Superior temporal gyrus (tissue), 1 donor: Measurements from ENCODE around the gene JPH2.

Experiments used
- DNase-seq: peaks from one replicate; pipeline ENCODE4 v3.0.0-alpha.2; 2016; ENCODE audit errors: extremely low spot score

JPH2 gene

DNA sequence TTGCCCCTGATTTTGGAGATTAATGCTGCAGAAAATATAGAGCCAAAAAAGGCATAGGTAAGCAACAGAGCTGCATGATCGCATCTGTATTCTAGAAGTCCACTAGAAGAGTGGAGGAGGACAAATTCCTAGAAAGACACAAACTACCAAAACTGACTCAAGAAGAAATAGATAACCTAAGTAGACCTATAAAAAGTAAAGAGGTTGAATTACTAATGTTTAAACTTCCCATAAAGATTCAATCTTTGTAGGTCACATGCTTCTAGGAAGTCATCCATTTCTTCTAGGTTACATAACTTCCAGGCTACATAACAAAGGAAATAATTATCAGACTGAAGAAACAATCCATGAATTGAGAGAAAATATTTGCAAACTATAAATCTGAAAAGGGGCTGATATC lies 84.4 kb downstream of the JPH2 start:
- no peak for DNase-seq

DNA sequence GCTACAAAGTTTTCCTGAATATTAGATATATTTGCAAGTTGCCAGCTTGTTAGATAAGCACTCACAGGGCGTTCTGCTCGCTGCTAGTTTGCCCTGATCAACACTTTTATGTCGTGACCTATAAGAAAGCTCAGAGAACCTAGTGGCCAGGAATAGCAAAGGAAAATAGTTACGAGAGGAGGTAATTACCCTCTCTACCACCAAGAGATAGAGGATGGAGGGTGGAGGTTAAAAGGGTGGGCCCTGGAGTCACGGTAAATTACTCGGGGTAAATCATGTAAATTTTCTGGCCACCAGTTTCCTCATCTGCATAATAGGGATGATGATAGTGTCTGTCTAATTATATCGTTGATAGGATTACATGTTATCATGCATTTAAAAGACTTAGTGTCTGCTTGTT lies 87.2 kb downstream of the JPH2 start:
- DNase-seq = no peak

DNA sequence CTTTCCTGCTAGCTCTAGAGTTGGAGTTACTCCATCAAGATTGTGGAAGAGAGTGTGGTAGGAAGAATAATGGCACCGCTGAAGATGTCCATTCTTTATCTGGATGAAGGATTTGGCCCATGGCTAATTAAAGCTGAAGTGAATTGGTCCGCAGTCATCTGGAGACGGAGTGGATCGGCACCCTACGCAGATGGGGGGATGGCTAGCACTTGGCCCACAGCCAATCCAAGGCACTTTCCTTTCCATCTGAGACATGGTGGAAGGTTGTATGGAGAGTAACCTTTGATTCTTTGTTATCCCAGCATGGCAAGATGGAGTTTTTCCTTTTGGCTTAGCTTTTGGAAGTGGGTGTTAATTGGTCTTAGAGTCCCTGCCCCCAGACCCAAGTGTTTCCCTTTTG lies 88.3 kb downstream of the JPH2 start:
- no peak for DNase-seq

DNA sequence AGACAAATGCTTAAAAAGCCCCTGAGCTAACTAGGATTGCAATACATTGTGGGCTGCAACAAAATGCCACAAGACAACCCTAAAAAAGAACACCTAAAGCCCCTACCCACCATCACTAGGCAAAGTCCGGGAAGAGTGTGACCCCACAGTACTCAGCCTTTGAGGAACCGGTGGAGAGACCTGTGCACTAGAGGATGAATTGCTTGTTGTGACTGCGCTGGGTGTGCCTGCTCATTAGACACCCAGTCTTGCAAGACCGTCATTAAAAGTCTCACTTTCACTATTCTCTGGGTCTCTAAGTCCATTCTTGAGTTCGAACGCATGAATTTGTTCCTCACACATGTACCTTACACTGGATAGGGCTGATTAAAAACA lies 88.7 kb downstream of the JPH2 start:
- DNase-seq = no peak

DNA sequence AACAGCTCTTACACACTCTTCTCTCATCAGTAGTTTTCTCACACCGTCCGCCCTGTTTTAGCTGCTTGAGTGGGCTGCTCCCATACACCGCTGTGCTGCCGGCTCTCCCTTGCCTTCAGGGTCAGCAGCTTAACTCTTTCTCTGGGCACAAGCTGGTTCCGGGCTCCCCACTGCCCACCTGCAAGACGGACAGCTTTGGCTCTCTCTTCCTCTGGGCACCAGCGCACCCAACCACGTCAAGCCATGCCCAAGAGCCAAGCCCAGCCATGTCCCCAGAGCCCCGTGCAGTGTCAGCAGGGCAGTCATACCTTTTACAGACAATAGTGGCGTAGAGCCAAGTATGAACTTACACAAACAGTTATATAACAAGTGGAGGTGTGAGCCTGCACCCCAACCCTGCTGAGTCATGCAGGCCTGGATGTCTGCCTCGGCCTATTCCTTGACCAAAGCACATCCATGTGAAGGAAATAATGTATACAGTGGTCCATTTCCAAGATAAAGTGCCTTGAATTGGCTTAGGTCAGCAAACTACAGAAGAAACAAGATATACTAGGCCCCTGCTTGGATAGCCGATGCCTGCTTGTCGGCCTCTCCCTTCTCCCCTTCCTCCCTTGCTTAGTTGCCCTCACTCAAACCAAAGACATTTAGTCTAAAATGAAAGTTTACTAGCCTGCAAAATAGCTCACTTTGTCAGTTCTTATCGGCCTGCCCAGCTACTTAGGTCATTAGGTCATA lies 89.3 kb downstream of the JPH2 start:
- no peak for DNase-seq

DNA sequence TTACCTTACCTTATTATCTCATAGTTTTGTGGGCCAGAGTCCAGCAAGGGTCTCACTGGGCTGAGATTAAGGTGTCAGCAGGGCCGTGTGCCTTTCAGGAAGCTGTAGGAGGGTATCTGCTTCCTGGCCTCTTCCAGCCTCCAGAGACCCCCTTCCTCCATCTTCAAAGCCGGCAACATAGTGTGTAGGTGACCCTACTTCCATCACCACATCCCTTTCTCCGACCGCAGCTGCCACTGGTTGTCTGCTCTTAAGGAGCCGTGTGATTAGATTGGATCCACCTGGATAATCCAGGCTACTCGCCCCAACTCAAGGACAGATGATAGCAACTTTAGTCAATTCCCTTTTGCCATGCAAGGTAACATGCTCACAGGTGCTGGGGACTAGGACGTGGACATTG lies 91.2 kb downstream of the JPH2 start:
- DNase-seq = no peak

DNA sequence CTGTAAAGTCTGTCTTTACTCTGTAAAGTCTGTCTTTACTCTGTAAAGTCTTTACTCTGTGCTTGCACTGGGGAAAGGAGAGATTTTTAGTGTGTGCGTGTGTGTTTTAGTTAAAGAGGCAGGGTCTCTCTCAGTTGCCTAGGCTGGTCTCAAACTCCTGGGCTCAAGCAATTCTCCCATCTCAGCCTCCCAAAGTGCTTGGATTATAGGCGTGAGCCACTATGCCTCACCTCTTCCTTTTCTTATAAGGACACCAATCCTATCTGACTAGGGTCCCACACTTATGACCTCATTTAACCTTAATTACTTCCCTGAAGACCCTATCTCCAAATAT lies 93.8 kb downstream of the JPH2 start:
- no peak for DNase-seq

DNA sequence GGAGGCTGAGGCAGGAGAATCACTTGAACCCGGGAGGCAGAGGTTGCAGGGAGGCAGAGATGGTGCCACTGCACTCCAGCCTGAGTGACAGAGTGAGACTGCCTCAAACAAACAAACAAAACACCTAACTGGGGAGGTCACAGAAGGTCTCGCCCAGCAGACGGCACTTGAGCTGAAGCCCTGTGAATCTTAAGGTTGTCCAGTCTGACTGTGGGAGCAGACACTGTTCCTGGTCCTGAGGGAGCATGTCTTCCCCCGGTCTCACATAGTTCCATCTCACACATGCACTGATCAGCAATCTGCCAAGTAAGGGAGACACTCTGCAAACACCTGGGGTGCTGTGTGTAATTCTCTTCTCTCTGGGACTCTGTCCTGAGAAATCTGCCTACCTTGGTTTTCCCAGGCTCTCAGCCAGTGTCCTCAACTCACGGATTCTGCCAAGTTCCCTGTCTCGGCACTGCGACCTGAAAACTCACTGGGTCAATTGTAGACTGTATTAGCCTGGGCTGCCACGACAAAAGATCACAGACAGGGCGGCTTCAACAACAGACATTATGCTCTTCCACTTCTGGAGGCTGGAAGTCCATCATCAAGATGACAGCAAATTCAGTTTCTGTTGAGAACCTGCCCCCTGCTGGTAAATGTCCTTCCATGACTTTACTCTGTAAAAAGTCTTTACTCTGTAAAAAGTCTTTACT lies 94.3 kb downstream of the JPH2 start:
- DNase-seq = peak; percentile 64

DNA sequence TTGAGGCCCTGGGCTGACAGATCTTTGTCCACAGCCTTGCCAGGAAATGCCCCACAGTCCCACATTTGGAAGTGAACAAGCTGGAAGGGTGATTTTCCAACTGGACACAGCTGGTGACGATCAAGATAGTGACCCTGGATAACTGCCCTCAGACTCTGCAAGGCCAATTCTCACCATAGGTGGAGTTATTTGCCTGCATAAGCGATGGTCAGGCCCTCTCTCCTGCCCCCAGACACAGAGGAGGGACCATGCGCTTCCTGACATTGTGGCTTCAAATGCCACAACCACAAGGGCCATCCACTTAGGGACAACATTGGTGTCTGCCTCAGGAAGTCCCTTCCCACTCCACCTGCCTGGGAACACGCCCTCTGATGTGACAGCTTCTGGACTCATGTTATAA lies 96.0 kb downstream of the JPH2 start:
- no peak for DNase-seq

DNA sequence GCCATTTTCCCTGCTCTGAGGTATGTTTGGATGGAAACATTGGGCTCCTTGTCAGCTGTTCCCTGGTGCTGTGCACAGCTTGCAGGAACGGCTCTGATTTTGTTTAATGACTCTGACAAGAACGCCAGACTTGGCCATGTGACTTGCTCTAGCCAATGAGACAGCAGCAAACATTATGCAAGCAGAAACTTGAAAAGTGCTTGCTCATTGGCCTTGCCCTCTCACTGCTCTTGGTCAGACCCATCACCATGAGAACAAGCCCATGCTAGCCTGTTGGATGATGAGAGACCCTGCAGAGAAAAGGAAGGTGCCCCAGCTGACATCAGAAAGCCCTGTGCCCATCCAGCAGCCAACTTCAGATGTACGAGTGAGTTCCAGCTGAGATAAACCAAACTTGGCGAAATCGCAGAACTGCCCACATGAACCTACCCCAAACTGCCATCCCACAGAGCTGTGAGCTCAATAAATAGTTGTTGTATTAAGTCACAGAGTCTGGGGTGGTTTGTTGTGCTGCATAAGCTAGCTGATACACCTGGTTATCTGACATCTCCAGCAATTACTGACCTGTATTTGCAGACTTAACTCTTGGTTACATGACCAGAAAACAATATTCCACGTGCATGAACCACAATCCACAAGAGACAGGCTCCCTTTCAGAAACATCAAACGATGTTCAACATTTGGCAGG lies 96.9 kb downstream of the JPH2 start:
- no peak for DNase-seq

DNA sequence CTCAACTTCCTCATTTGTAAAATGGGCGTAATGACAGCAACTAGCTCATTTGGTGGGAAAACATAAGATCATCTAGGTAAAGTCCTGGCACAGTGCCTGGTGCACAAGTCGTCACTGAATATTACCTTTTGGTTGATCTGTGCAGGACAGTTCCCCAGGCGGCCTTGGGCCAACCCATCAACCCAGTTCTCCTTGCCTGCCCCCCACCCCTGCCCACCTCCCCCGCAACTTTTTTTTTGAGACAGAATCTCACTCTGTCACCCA lies 99.2 kb downstream of the JPH2 start:
- DNase-seq = no peak

DNA sequence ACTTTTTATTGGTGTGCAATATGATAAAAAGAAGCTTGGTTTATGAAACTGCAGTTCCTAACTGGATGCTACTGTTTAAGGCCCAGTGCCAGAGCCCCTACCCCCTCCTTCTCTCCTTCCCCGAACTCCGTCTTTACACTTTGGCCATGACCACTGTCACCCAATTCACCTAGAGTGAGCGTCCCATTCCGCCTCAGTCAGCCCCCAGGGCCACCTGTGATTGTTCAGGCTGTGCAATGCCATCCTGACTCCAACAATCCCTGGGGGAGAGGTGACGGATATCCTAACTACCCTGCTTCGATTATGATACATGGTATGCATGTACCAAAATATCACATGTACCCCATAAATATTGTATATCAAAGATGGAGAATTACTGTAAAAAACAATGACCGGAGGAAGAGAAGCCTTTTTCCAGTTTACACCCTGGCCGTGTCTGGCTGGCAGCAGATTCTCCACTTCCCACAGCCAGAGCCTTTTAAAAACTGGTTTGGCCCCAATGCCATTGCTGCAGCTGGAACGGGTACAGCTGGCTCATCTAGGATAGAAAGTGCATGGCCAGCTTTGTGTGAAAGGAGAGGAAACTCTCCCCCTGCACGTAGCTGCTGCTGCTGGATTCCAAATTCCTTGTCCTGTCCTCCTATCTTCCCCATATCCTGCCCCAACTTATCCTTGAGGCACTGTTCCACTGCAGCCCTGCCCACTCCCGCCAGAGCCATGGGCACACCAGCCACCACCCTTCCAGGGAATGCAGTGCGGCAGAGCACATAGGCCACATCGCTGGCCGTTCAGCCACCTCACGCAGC lies 99.7 kb downstream of the JPH2 start:
- DNase-seq = no peak

DNA sequence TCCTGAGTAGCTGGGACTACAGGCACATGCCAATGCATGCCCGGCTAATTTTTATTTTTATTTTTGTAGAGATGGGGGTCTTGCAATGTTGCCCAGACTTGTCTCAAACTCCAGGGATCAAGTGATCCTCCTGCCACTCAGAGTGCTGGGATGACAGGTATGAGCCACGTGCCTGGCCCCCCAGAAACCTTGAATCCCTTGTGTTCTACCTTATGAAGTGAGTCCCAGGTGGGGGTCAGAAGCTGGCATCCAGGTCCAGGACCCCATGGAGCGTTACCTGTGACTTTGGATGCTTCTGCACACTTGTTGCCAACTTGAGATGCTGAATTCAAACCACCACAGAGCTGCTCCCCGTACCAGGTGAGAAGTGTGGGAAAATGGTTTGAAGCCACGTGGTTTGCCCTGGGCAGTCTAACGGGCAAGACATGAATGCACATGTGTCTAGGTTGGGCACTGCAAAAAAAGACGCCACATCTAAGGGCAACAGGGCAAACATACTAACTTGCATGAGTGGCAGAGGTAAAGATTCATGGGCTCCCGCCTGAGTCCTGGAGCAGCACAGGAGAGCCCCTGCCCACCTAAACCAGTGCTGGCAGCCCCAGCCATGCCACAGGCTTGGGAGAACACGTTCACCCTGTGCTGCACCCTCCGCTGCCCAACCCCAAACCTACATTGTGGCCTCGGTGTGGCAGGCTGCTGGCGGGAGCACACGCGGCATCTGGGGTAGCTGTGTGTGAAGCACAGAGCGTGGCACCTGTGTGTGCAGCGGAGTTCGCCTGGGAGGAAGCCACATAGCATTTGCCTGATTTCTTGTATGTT lies 101.2 kb downstream of the JPH2 start:
- DNase-seq = no peak

DNA sequence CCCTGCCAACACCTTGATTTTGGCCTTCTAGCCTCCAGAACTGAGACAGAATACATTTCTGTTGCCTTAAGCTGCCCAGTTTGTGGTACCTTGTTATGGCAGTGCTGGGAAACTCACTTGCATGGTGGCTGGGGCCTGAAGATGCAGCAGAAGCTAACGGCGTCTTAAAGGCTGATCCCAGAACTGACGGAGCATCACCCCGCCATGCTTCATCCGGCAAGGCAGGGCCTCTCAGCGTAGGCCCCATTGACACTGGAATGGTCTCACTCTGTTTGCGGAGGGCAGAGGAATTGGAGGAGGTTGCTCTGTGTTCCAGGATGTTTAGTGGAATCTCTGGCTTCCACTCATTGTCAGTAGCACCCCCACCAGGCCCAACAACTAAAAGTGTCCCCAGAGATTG lies 102.1 kb downstream of the JPH2 start:
- DNase-seq = no peak

DNA sequence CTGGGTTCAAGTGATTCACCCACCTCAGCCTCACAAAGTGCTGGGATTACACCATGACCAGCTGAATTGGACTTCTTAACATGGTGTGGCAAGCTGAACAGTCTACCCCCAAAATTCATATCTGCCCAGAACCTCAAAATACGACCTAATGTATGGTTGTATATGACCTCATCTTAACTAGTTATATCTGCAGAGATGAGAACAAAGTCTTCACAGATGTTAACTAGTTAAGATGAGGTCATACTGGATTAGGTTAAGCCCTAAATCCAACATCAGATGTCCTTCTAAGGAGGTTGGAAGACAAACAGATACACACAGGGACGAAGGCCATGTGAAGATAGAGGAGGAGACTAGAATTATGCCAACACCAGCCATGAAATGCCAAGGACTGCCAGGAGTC lies 102.5 kb downstream of the JPH2 start:
- no peak for DNase-seq

DNA sequence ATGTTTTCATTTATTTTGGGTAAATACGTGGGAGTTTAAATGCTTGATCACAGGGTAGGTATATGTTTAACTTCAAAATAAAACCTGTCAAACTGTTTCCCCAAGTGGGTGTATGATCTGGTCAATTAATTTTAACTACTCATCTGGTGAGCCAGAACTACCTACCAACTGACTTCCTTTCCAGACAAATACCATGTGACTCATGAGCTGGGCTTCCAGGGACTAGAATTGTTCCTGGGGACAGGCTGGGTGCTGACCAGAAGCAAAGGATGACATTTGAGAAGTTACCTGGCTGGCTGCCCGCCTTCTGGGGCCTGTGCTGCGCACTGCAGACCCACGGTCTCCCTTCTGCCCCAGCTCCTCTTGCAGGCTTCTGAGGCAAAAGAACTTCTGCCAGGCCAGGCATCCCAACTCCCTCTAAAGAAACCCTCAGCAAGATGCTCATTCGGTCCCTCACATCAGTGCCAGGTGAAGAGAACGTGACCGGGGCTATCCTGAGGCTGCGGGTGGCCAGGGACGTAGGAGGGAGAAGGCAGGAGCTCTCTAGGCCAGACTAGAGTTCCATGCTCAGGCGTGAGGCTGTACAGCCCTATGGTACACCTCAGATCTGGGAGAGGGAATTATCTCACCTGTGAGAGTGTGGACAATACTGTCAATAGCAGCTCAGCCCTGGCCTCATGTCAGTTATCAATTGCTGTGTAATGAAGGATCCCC lies 103.6 kb downstream of the JPH2 start:
- DNase-seq = no peak

DNA sequence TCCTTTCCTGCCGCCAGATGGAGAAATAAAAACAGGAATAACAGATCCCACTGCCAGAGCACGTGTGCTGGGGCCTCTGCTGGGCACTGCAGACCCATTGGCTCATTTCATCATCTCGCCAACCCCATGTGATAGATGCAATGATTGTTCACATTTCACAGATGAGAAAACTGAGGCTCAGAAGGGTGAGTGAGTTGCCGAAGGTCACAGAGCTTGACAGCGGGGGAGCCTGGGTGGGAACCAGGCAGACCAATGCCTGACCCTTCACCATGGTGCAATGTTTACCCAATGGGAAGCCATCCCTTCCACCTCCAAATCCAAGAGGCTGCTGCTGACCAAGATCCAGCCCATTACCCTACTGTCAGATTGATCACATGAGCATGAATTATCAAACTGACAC lies 105.1 kb downstream of the JPH2 start:
- no peak for DNase-seq

DNA sequence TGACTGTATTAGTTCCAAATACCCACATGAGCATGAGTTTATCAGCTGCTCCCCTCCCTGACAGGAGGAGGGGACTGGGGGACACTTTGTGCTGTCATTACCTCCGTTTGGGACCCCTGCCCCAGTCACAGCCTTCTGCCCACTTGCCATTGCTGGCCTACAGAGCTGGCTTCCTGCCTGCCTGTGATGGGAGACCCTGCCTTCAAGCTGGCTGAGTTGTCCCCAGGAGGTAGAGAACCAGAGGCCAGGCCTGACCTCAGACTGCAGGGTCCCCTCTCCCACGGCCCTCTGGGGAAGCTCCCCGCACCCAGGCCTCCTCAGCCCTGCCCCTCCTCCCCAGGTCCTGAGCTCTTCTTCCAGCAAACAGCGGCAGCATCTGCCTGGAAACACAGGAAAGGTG lies 105.5 kb downstream of the JPH2 start:
- no peak for DNase-seq

DNA sequence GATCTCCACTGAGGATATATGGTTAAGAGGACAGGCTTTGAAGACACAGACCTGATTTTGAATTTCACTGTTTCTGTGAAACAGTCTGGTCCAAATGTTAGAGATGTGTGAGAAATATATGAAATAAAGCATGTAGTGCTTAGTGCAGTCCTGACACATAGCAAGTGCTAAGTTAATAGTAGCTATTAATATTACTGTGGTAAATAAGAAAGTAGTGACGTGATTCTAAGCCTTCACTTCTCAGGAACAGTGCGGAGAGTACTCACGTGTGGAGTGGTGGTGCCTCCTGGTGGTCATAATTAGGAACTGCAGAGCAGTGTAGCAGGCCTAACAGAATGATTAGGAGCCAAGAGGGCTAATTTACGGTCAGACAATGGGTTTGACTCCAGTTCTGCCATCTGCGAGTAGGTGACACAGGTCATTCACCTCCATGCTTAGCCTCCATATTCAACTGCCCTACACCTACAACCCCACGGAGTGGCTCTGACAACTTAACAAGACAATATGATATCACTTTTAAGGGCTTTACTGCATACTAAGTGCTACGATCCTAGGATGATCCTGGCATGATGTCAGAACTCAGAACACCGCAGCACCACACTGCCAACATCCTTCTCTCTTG lies 106.2 kb downstream of the JPH2 start:
- DNase-seq = peak; percentile 95

DNA sequence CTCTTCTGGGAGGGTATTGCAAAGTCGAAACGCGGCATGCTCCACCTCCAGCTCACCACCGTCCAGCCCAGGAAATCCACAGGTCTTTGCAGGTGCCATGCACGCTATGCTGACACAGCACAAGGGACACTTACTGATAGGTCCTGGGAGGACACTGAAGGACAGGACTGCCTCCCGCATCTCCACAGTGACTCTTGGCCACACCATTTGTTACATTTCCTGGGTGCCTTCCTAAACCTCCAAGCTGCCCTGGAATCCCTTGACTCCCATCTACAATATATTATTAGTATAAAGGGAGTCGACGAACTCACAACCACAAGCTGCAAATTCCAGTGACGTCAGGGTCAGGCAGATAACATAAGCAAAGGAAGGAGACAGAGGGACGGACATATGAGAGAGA lies 106.9 kb downstream of the JPH2 start:
- DNase-seq = no peak

DNA sequence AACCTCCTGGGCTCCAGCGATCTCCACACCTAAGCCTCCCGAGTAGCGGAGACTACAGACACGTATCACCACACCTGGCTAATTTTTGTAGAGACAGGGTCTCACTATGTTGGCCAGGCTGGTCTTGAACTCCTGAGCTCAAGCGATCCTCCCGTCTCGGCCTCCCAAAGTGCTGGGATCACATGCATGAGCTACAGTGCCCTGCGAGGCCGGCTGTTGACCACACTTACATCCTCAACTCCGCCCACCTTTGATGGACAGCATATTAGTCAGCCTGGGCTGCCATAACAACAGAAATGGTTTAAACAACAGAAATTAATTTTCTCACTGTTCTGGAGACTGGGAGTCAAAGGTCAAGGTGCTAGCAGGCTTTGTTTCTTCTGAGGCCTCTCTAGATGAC lies 107.7 kb downstream of the JPH2 start:
- no peak for DNase-seq
